Immature natural killer cell (primary cell): ENCODE results near the gene C5orf58. TPM values are rescaled to one million over a fixed set of nuclear protein-coding genes. Genes with fewer than 3 reads are reported as not detected.

Experiments used
- DNase-seq, 3 donors: peaks; one replicate each; pipeline ENCODE4 v3.0.0; 2022; ENCODE audit warnings: mixed read lengths in 1 of 3
- H3K27ac Mint-ChIP-seq, 6 donors: one replicate each; pipeline ENCODE4 v1.8.0; 2020; ENCODE audit warnings: mixed read lengths in 6 of 6, mild to moderate bottlenecking in 5 of 6, inconsistent platforms in 4 of 6, moderate library complexity in 3 of 6
- H3K27me3 Mint-ChIP-seq, 3 donors: one replicate each; pipeline ENCODE4 v1.8.0; 2020 to 2021; ENCODE audit warnings: low read depth in 3 of 3, mild to moderate bottlenecking in 3 of 3, mixed read lengths in 3 of 3, moderate library complexity in 3 of 3, inconsistent platforms in 1 of 3
- H3K36me3 Mint-ChIP-seq, 3 donors: one replicate each; pipeline ENCODE4 v1.8.0; 2020; ENCODE audit warnings: mixed read lengths in 3 of 3, inconsistent platforms in 2 of 3, mild to moderate bottlenecking in 2 of 3
- H3K4me1 Mint-ChIP-seq, 2 donors: one replicate each; pipeline ENCODE4 v1.8.0; 2020; ENCODE audit warnings: inconsistent platforms in 2 of 2, mild to moderate bottlenecking in 2 of 2, mixed read lengths in 2 of 2, moderate library complexity in 1 of 2
- H3K4me3 Mint-ChIP-seq, 5 donors: one replicate each; pipeline ENCODE4 v1.8.0; 2020; ENCODE audit warnings: mild to moderate bottlenecking in 5 of 5, mixed read lengths in 5 of 5, inconsistent platforms in 3 of 5, moderate library complexity in 3 of 5
- H3K9me3 Mint-ChIP-seq, 6 donors: one replicate each; pipeline ENCODE4 v1.8.0; 2020; ENCODE audit warnings: mild to moderate bottlenecking in 6 of 6, mixed read lengths in 6 of 6, inconsistent platforms in 4 of 6, moderate library complexity in 3 of 6
- polyA plus RNA-seq, 3 donors: library from polyadenylated mRNA; unstranded; fragments of 300-500 nt; fragmentation: Illumina TruSeq; gene quantifications; one replicate each; pipeline ENCODE4 v1.2.3, GENCODE V29; 2021

C5orf58 gene
- polyA plus RNA-seq, 3 donors from 2014 or later, result 0.23 to 1.9 TPM; not detected in 1

DNA sequence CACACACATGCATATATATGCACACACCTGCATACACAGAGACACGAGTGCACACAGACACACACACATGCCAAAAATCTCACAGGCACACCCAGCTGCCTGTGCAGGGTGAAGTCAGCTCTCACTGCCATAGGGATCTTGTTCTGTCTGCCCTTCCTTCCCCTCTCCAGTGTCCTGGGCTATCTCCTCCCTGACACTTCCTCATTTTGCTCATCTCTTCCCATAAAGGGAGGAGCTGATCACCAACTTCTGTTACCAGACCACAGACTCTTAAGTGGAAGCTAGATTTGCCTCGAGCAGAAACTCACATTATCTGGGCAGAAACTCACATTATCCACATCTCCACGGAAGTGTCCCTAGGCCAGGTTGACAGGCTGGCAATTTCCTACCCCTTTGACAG lies 36.1 kb downstream of the C5orf58 start:
- peak overlapping the region; percentile 49 to 78 (median 62) for H3K4me3 Mint-ChIP-seq

DNA sequence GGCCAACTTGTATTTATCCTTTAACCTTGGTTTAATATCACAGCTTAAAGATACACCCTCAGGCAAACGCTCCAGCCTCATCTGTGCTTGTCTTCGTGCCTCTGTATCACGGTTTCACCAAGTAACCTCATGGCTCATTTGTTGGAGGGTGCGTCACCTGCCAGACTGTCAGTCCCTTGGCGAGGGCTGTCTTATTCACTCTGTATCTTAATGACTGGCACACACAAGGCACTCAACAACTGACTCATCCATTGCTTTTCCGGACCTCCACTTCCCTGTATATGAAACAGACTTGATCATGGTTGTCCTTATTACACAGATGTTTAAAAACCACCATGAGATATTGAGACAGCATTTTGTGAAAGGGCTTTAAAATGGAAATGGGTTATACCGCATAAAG lies 36.8 kb downstream of the C5orf58 start:
- peaks cover 19 to 60% (median 43%) of the 10 kb centered on the region in 3 donors for H3K36me3 Mint-ChIP-seq
- H3K9me3 Mint-ChIP-seq, result no peaks in the 10 kb centered on the region
- H3K4me1 Mint-ChIP-seq, result peaks cover 81 to 91% of the 10 kb centered on the region in 2 donors
- peak overlapping the region; percentile 31 to 74 (median 53) for H3K4me3 Mint-ChIP-seq
- DNase-seq, result peak in 1 of 3 donors; percentile 31
- peaks cover 4 to 14% (median 8%) of the 10 kb centered on the region in 3 donors for H3K27me3 Mint-ChIP-seq
- peak overlapping the region; percentile 87 to 93 (median 90) for H3K27ac Mint-ChIP-seq

More for the DNA sequence above, 36.1 kb downstream of the C5orf58 start:
- H3K9me3 Mint-ChIP-seq, result no peaks in the 10 kb centered on the region
- H3K27ac Mint-ChIP-seq, result peak overlapping the region; percentile 87 to 93 (median 90)
- H3K36me3 Mint-ChIP-seq, result peaks cover 19 to 60% (median 42%) of the 10 kb centered on the region in 3 donors
- peaks cover 4 to 14% (median 9%) of the 10 kb centered on the region in 3 donors for H3K27me3 Mint-ChIP-seq
- H3K4me1 Mint-ChIP-seq, result peaks cover 77 to 90% of the 10 kb centered on the region in 2 donors
- DNase-seq, result no peak

DNA sequence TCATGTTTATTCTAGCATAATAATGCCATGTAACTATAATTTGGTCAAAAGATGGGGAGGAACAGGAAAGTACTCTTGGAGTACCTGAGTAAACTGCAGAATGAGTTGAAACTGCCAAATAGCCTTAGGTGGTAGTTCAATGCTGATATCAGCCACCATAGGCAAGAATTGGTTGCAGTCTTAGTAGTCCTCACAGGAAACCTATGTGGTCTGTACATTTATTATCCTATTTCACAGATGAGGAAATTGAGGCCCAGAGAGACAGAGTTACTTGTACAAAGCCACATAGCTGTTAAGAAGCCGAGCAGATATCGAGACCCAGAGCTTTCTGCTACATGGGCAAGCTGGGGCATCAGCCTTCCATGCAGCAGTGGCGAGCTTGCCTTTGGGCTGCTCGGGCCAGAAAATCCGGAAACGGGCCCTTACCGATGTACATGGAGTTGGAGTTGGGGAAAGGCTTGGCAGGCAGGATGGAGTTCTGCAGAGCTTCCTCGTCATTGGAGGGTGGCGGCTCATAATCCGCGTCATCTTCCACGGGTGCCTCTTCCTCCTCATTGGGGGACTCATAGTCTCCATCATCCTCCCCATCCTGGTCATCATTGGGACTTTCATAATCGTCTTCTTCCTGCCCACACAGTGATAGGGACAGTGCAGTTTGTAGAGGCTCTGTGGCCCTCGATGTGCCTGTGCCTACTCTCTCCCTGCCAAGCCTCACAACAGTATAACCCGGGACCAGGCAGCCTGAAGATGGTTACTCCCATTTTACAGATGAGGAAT lies 37.7 kb downstream of the C5orf58 start:
- H3K36me3 Mint-ChIP-seq, result peaks cover 24 to 66% (median 48%) of the 10 kb centered on the region in 3 donors
- peak overlapping the region; percentile 7 to 64 (median 36) for H3K4me3 Mint-ChIP-seq
- peak overlapping the region; percentile 70 to 89 (median 88) for H3K27ac Mint-ChIP-seq
- peaks cover 89 to 99% of the 10 kb centered on the region in 2 donors for H3K4me1 Mint-ChIP-seq
- H3K27me3 Mint-ChIP-seq, result peaks cover 4 to 14% (median 9%) of the 10 kb centered on the region in 3 donors
- no peak for DNase-seq
- H3K9me3 Mint-ChIP-seq, result no peaks in the 10 kb centered on the region

DNA sequence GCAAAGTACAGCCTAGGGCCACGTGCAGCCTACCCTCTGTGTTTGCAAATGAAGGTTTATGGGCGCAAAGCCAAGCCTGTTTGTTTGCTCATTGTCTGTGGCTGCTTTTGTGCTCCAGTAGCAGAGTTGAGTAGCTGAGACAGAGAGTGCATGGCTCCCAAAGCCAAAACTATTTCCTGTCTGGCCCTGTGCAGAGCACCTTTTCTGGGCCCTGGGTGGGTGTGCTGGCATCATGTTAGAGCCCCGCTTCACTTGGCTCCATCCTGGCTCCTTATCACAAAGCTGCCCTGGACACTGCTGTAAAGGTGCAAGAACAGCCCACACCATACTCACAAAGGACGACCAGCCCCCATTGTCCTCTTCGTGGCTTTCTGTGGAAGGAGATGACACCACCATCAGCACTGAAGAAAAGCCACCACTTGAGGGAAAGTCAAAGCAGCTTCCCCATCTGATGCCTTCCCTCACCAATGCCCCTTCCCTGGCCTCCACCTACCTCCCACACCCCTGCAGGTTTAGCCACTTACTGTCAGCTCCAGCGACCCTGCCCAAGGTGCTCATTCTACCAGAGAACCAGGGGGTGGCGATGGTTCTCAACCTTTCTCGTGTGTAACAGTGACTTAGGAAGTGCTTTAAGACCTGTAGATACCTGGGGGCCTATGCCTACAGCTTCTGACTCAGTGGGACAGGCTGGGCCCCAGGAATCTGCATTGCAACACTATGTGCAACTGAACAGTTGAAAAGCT lies 41.4 kb downstream of the C5orf58 start:
- no peaks in the 10 kb centered on the region for H3K9me3 Mint-ChIP-seq
- DNase-seq, result peak in 1 of 3 donors; percentile 38
- H3K27me3 Mint-ChIP-seq, result peaks cover 19 to 26% (median 25%) of the 10 kb centered on the region in 3 donors
- H3K27ac Mint-ChIP-seq, result peak overlapping the region; percentile 89 to 98 (median 94)
- H3K4me1 Mint-ChIP-seq, result peaks cover 90 to 99% of the 10 kb centered on the region in 2 donors
- peaks cover 35 to 61% (median 40%) of the 10 kb centered on the region in 3 donors for H3K36me3 Mint-ChIP-seq
- H3K4me3 Mint-ChIP-seq, result peak overlapping the region; percentile 61 to 74 (median 69)

DNA sequence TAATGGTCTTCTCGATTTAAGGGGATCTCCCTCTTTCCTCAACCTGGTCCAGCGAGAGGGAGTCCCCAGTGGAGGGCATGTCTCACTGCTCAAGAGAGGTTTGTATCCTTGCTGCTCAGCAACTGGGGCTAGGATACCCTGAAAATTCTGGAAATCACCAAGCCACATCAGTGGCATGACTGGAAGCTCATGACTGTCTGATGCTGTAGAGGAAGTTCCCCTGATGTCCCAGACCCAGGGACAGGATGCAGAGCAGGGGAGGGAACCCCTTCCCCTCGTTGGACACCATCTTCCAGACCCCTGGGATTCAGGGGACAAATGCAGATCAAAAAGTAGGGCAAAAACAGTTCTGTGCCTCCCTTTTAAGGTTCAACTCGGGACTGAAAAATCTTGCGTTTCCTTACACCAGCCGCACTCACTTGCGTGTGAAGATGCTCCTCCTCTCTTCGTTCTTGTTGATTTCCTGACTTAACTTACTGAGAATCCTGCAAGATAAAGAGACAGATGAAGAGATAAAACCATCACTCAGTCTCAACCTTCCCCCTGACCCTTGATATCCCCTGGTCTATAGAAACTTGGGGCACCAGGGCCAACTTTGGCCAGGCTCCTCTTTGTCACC lies 42.7 kb downstream of the C5orf58 start:
- H3K4me3 Mint-ChIP-seq, result peak overlapping the region; percentile 85 to 91 (median 87)
- H3K9me3 Mint-ChIP-seq, result no peaks in the 10 kb centered on the region
- peaks cover 19 to 26% (median 22%) of the 10 kb centered on the region in 3 donors for H3K27me3 Mint-ChIP-seq
- H3K4me1 Mint-ChIP-seq, result peaks cover 91 to 99% of the 10 kb centered on the region in 2 donors
- peak overlapping the region; percentile 91 to 98 (median 96) for H3K27ac Mint-ChIP-seq
- peak in 2 of 3 donors; percentile 24 to 38 for DNase-seq
- peaks cover 25 to 52% (median 29%) of the 10 kb centered on the region in 3 donors for H3K36me3 Mint-ChIP-seq

GRCh38 chr5:170276140-170276539 lies 43.4 kb downstream of the C5orf58 start:
- H3K36me3 Mint-ChIP-seq, result peaks cover 24 to 46% (median 24%) of the 10 kb centered on the region in 3 donors
- H3K27ac Mint-ChIP-seq, result peak overlapping the region; percentile 91 to 98 (median 96)
- no peak for DNase-seq
- H3K4me1 Mint-ChIP-seq, result peaks cover 91 to 99% of the 10 kb centered on the region in 2 donors
- H3K27me3 Mint-ChIP-seq, result peaks cover 17 to 26% (median 19%) of the 10 kb centered on the region in 3 donors
- H3K9me3 Mint-ChIP-seq, result no peaks in the 10 kb centered on the region
- H3K4me3 Mint-ChIP-seq, result peak overlapping the region; percentile 85 to 91 (median 87)

- Mint-ChIP-seq H3K9me3 (no peaks in the 10 kb centered on the region), H3K4me1 (peaks cover 96 to 100% of the 10 kb centered on the region in 2 donors), H3K27ac (peak overlapping the region; percentile 91 to 98 (median 96)), H3K27me3 (peaks cover 19 to 21% (median 19%) of the 10 kb centered on the region in 3 donors), H3K4me3 (peak overlapping the region; percentile 85 to 91 (median 87)), H3K36me3 (peaks cover 18 to 44% (median 19%) of the 10 kb centered on the region in 3 donors)
- DNase-seq, result peak in 1 of 3 donors; percentile 13
Measured at GRCh38 chr5:170277867-170278281, 45.1 kb downstream of the C5orf58 start.

DNA sequence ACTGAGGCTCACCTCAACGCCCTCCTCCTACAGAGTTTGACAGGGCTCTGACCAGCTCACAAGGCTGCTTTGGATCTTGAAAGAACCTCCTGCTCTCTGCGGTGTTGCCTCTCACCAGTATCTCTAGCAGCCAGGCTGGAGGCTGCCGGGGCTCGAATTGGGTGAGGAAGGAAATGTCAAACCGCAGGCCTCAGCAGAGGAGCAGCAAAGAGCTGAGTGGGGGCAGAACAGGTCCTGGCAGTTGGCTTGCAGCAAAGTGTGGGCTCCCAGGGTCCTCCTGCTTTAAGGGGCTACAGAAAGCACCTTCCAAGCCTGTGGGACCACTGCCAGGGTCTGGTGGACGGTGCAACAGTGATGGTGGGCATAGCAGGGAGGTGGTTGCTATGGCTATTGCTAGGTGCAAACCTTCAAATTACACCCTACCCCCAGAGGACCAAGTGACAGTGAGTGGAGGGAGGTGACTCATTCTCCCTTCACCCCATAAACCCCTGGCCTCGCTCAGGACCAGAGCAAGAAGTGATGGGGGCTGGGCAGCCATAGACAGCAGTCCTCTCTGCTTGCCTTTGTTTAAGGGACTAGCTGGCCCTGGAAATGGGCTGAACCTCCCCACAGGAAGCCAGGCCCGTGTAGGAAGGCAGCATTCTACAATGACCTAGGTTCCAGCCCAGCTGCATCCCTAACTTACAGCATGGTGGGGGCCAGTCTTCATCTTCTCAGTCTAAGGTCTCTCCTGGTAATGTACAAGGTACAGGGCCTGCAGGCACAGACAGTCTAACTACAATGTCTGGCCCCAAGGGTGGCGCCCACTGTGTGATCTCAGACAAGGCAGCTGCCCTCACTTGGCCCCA lies 46.0 kb downstream of the C5orf58 start:
- no peaks in the 10 kb centered on the region for H3K9me3 Mint-ChIP-seq
- DNase-seq, result peak; percentile 93 to 94 (median 93)
- peak overlapping the region; percentile 83 to 89 (median 88) for H3K4me3 Mint-ChIP-seq
- H3K27ac Mint-ChIP-seq, result peak overlapping the region; percentile 93 to 99 (median 98)
- peaks cover 97 to 100% of the 10 kb centered on the region in 2 donors for H3K4me1 Mint-ChIP-seq
- peaks cover 19 to 44% (median 22%) of the 10 kb centered on the region in 3 donors for H3K36me3 Mint-ChIP-seq
- H3K27me3 Mint-ChIP-seq, result peaks cover 19 to 23% (median 20%) of the 10 kb centered on the region in 3 donors

GRCh38 chr5:170279459-170279817 lies 46.7 kb downstream of the C5orf58 start:
- peak overlapping the region; percentile 83 to 89 (median 88) for H3K4me3 Mint-ChIP-seq
- peaks cover 16 to 43% (median 26%) of the 10 kb centered on the region in 3 donors for H3K36me3 Mint-ChIP-seq
- peaks cover 19 to 23% (median 20%) of the 10 kb centered on the region in 3 donors for H3K27me3 Mint-ChIP-seq
- H3K9me3 Mint-ChIP-seq, result no peaks in the 10 kb centered on the region
- DNase-seq, result no peak
- H3K4me1 Mint-ChIP-seq, result peaks cover 97 to 100% of the 10 kb centered on the region in 2 donors
- peak overlapping the region; percentile 93 to 99 (median 98) for H3K27ac Mint-ChIP-seq

- H3K36me3 Mint-ChIP-seq, result peaks cover 15 to 44% (median 30%) of the 10 kb centered on the region in 3 donors
- peak overlapping the region; percentile 93 to 99 (median 98) for H3K27ac Mint-ChIP-seq
- peaks cover 19 to 23% (median 20%) of the 10 kb centered on the region in 3 donors for H3K27me3 Mint-ChIP-seq
- DNase-seq, result no peak
- H3K9me3 Mint-ChIP-seq, result no peaks in the 10 kb centered on the region
- peak overlapping the region; percentile 83 to 89 (median 88) for H3K4me3 Mint-ChIP-seq
- peaks cover 98 to 100% of the 10 kb centered on the region in 2 donors for H3K4me1 Mint-ChIP-seq
Measured at GRCh38 chr5:170280011-170280493, 47.3 kb downstream of the C5orf58 start.

GRCh38 chr5:170283296-170283695 lies 50.5 kb downstream of the C5orf58 start:
- DNase-seq, result no peak
- Mint-ChIP-seq H3K4me3 (peak overlapping the region; percentile 64 to 89 (median 70)), H3K27me3 (peaks cover 7 to 9% (median 8%) of the 10 kb centered on the region in 3 donors), H3K9me3 (no peaks in the 10 kb centered on the region), H3K27ac (peak overlapping the region; percentile 89 to 99 (median 96)), H3K36me3 (peaks cover 20 to 61% (median 43%) of the 10 kb centered on the region in 3 donors), H3K4me1 (peaks cover 100% of the 10 kb centered on the region in 2 donors)

DNA sequence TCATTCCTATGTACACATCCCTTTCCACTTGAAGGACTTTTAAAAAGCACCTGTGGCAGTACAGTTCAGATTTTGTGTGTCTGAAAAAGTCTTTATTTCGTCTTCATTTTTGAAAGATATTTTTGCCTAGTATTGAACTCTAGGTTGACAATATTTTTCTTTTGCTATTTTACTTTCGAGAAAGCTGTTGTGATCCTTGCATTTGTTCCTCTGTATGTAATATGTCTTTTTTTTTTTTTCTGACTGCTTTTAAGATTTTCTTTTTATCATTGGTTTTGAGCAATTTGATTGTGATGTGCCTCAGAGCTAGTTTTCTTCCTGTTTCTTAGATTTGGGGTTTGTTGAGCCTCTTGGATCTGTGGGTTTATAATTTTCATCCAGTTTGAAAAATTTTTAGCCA lies 51.4 kb downstream of the C5orf58 start:
- H3K4me3 Mint-ChIP-seq, result peak overlapping the region; percentile 57 to 89 (median 65)
- peaks cover 100% of the 10 kb centered on the region in 2 donors for H3K4me1 Mint-ChIP-seq
- H3K36me3 Mint-ChIP-seq, result peaks cover 24 to 70% (median 47%) of the 10 kb centered on the region in 3 donors

More for the DNA sequence above, 51.4 kb downstream of the C5orf58 start:
- H3K27me3 Mint-ChIP-seq, result peaks cover 0 to 5% (median 5%) of the 10 kb centered on the region in 3 donors
- H3K27ac Mint-ChIP-seq, result peak overlapping the region; percentile 89 to 99 (median 96)
- DNase-seq, result no peak
- no peaks in the 10 kb centered on the region for H3K9me3 Mint-ChIP-seq
